HEK293T (cell line): Measurements from ENCODE around the gene TRHDE.

Source experiments
- CTCF ChIA-PET: fragments of 350-600 bp; formaldehyde crosslinking; extraction: SDS; loops from one replicate; lab custom pipeline; 2021; ENCODE audit warnings: antibody characterized with exemption, inconsistent platforms; lab: Yijun Ruan, JAX
- POLR2A ChIA-PET: fragments of 350-600 bp; formaldehyde crosslinking; extraction: SDS; loops from one replicate; lab custom pipeline; 2020; ENCODE audit warnings: antibody characterized with exemption, inconsistent platforms; lab: Yijun Ruan, JAX
- DNase-seq: peaks from one replicate; pipeline ENCODE4 v3.0.0; 2012; ENCODE audit warnings: mixed read lengths; ENCODE audit errors: extremely low spot score
- ARNT ChIP-seq: fragments of 450-650 bp; IDR thresholded peaks from 2 replicates; pipeline ENCODE4 v1.6.1; 2017; ENCODE audit warnings: mild to moderate bottlenecking
- BHLHE40 ChIP-seq: fragments of 450-650 bp; IDR thresholded peaks from 2 replicates; pipeline ENCODE4 v1.6.1; 2016; ENCODE audit warnings: mild to moderate bottlenecking, moderate library complexity, borderline replicate concordance
- CTBP1 ChIP-seq: fragments of 450-650 bp; IDR thresholded peaks from 2 replicates; pipeline ENCODE4 v1.6.1; 2016; ENCODE audit warnings: borderline replicate concordance
- ELF4 ChIP-seq: fragments of 450-650 bp; IDR thresholded peaks from 2 replicates; pipeline ENCODE4 v1.6.1; 2017; ENCODE audit warnings: antibody characterized with exemption
- FOXA1 ChIP-seq: fragments of 450-650 bp; IDR thresholded peaks from 2 replicates; pipeline ENCODE4 v1.6.1; 2016; ENCODE audit warnings: mild to moderate bottlenecking
- FOXK2 ChIP-seq: fragments of 450-650 bp; IDR thresholded peaks from 2 replicates; pipeline ENCODE4 v1.6.1; 2016; ENCODE audit warnings: mild to moderate bottlenecking
- FOXM1 ChIP-seq: fragments of 450-650 bp; IDR thresholded peaks from 2 replicates; pipeline ENCODE4 v1.6.1; 2017; ENCODE audit warnings: mild to moderate bottlenecking, borderline replicate concordance
- HDGF ChIP-seq: fragments of 450-650 bp; IDR thresholded peaks from 2 replicates; pipeline ENCODE4 v1.6.1; 2017; ENCODE audit warnings: antibody characterized with exemption, borderline replicate concordance
- L3MBTL2 ChIP-seq: fragments of 450-650 bp; conservative IDR thresholded peaks from 2 replicates; pipeline ENCODE4 v1.6.1; 2016; ENCODE audit warnings: mild to moderate bottlenecking
- LEF1 ChIP-seq: fragments of 450-650 bp; IDR thresholded peaks from 2 replicates; pipeline ENCODE4 v1.6.1; 2017; ENCODE audit warnings: mild to moderate bottlenecking, borderline replicate concordance
- NFRKB ChIP-seq: fragments of 450-650 bp; IDR thresholded peaks from 2 replicates; pipeline ENCODE4 v1.6.1; 2016; ENCODE audit warnings: mild to moderate bottlenecking, moderate library complexity
- SP1 ChIP-seq: fragments of 450-650 bp; IDR thresholded peaks from 2 replicates; pipeline ENCODE4 v1.6.1; 2017
- SUZ12 ChIP-seq: fragments of 450-650 bp; IDR thresholded peaks from 2 replicates; pipeline ENCODE4 v1.6.1; 2016; ENCODE audit warnings: mild to moderate bottlenecking
- TARDBP ChIP-seq: fragments of 450-650 bp; IDR thresholded peaks from 2 replicates; pipeline ENCODE4 v1.6.1; 2016
- ZNF384 ChIP-seq: fragments of 450-650 bp; IDR thresholded peaks from 2 replicates; pipeline ENCODE4 v1.6.1; 2016
- TF ChIP-seq, protein P1 (sequence below): fragments of 450-650 bp; IDR thresholded peaks from 2 replicates; pipeline ENCODE4 v1.6.1; 2016

The TRHDE gene

DNA sequence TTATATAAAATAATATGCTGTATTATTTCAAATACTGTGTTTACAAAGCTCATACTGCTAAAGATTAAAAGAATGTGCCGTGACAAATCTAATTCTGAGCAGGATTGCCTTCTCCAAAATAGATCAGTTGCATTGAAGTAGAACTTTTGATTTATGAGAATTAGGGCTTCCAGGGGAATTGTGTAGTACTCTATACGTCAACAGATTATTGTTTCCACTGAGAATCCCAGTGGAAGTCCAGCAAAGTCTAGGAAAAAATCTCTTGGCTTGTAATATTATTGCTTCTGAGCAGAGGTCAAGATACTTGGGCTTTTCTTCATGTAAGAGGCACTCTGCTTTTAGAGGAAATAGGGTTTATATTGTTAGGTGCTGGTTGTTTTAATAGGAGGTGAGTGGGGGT is 133.9 kb downstream of the TRHDE start:
- ChIA-PET POLR2A (no interaction called here), CTCF (no interaction called here)
- DNase-seq, result no peak
- TF ChIP-seq FOXK2 (no peak), LEF1 (no peak), SUZ12 (no peak), L3MBTL2 (no peak), HDGF (no peak), FOXM1 (no peak), TARDBP (no peak)
- TF ChIP-seq, protein P1, sequence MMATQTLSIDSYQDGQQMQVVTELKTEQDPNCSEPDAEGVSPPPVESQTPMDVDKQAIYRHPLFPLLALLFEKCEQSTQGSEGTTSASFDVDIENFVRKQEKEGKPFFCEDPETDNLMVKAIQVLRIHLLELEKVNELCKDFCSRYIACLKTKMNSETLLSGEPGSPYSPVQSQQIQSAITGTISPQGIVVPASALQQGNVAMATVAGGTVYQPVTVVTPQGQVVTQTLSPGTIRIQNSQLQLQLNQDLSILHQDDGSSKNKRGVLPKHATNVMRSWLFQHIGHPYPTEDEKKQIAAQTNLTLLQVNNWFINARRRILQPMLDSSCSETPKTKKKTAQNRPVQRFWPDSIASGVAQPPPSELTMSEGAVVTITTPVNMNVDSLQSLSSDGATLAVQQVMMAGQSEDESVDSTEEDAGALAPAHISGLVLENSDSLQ, result no peak

DNA sequence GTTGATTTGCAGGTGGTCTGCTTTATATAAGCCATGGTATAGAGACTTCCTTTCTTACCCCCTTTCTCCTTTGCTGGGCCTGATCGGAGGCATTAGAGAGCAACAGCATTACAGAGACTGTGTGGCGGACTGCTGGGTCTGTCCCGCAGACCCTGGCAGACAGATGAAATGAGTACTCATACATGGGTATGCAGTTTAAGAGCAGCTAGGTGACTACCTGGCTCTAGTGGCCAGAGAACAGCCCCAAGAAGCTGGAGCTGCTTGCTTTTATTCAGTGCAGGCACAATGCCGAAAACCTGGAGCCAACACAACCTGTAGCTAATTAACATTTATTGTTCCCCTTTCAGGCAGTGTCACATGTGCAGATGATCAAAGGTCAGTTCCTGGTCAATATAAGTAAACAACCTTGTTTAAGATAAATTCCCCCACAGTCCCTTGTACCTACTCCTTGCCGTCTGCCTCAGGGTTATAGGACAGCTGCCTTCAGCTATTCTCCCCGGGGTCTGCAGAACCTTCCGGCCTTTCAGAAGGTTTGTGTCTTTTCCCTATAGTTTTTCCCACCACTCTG is 160.0 kb downstream of the TRHDE start:
- TF ChIP-seq BHLHE40 (no peak), CTBP1 (no peak), LEF1 (no peak), FOXA1 (no peak), TARDBP (no peak), ZNF384 (no peak), L3MBTL2 (no peak), SP1 (no peak), SUZ12 (no peak)
- CTCF ChIA-PET, result no interaction called here
- no peak for DNase-seq
- POLR2A ChIA-PET, result no interaction called here

DNA sequence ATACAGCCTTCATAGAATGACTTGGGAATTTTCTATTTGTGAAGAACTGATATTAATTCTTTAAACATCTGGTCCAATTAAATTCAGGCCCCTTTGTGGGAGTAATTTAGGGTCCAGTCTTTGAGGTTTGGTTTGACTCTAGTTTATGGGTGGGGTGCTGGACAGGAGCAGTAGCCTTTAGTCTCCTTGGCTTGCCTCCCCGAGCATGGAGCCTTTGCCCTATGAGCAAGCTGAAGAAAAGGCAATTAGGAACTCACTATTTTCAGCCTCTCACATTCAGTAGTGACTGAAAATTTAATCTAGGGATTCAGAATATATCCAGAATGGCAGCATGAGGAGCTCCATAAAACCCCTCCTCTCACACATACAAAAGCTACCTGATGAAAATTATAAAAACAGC is 161.1 kb downstream of the TRHDE start:
- no peak for DNase-seq
- CTCF ChIA-PET, result interaction anchor here (0.7 kb wide), 1 partner anchor 1083 kb away, joined by 4 read pairs; no protein-coding TSS in a partner anchor
- no peak for TF ChIP-seq TARDBP
- TF ChIP-seq SUZ12, result no peak
- TF ChIP-seq HDGF, result no peak
- no peak for TF ChIP-seq L3MBTL2
- no peak for TF ChIP-seq ELF4
- TF ChIP-seq ARNT, result no peak
- no peak for TF ChIP-seq FOXK2
- no peak for TF ChIP-seq NFRKB
- no peak for TF ChIP-seq FOXA1
- TF ChIP-seq ZNF384, result no peak
- TF ChIP-seq BHLHE40, result no peak
- no peak for TF ChIP-seq SP1
- no peak for TF ChIP-seq FOXM1
- no peak for TF ChIP-seq LEF1
- POLR2A ChIA-PET, result no interaction called here

DNA sequence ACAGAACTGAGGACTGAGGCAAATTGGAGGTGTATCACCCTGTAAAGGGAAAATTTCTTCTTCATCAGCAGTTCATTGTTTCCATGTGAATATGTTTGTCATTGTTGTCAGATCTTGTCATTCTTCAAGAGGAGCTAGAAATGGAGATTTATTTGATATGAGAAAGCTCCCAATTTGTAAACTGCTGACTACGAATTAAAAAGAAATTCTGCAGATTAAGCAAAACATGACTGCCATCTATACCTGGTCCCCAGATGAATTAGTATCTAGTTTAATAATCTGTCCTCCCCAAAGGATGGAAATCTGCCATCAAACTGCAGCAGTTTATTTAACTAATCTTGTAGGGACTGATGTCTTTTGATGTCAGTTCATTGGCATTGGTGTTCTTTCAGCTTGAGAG is 162.8 kb downstream of the TRHDE start:
- no peak for DNase-seq
- POLR2A ChIA-PET, result no interaction called here
- TF ChIP-seq L3MBTL2 (no peak), LEF1 (no peak), HDGF (no peak), ELF4 (no peak), BHLHE40 (no peak), ZNF384 (no peak), ARNT (no peak), NFRKB (no peak), SUZ12 (no peak), CTBP1 (no peak), SP1 (no peak)
- CTCF ChIA-PET, result no interaction called here

DNA sequence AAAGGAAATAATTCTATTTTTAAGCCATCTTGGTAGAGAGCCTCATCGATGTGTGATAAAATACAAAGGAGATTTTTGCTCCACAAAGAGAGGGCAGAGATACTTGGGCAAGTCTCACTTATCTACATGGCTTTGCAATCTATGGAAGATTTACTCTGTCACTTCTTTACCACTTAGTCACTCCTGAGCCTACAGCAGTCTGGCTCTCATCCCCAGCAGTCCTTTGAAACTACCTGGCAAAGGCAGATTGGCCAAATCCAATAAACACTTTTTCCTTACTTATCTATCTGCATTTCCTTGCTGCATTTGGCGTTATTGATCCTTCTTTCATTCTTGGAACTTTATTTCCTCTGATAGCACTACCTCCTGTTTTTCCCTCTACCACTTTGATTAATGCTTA is 170.0 kb downstream of the TRHDE start:
- TF ChIP-seq FOXA1, result no peak
- CTCF ChIA-PET, result no interaction called here
- no peak for DNase-seq
- POLR2A ChIA-PET, result no interaction called here

DNA sequence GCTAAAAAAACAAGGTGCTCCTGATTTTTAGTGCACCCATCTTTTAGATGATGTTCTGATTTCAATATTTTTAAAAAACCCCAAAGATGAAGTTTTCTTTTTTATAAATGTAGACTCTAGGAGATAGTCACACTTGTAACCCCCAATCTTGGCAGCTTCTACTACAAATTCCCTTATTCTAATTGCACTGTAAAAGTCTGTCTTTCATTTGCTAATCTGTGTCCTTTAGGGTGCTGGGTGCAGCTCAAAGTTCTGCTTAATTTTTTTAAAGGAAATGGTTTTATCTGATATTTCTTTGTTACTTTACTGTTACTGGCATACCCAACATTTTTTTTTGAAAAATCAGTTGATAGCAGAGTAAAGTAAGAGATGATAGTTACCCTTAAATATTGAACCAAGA is 172.0 kb downstream of the TRHDE start:
- DNase-seq, result no peak
- ChIA-PET POLR2A (no interaction called here), CTCF (no interaction called here)
- TF ChIP-seq ELF4 (no peak), SP1 (no peak), HDGF (no peak), ZNF384 (no peak), SUZ12 (no peak), FOXM1 (no peak), FOXA1 (no peak), ARNT (no peak), BHLHE40 (no peak), TARDBP (no peak), L3MBTL2 (no peak), NFRKB (no peak), CTBP1 (no peak), LEF1 (no peak), FOXK2 (no peak)
- TF ChIP-seq, protein P1, result no peak

DNA sequence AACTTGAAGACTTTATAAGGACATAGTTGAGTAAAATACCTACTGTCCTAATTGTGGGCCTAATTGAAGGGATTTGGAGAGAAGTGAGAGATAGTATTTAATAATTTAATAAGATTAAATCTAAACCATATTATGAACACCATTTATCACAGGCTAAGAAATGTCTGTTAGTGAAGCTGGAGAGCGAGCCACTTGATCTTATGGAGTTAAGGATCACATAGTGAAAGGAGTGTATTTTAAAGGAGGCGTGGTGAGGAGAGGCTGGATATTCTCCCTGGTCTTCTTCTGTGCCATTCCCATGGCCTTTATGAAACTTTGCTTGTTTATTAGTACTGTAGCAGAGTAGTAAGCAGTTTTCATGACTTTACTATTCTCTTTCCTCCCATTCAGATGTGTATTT is 172.4 kb downstream of the TRHDE start:
- TF ChIP-seq ARNT (no peak), L3MBTL2 (no peak), SUZ12 (no peak), FOXM1 (no peak), TARDBP (no peak), ELF4 (no peak), LEF1 (no peak), CTBP1 (no peak), FOXA1 (no peak), HDGF (no peak)
- TF ChIP-seq, protein P1, result no peak
- DNase-seq, result no peak
- POLR2A ChIA-PET, result no interaction called here
- CTCF ChIA-PET, result no interaction called here
